Astrocyte (in vitro differentiated cells and primary cell): Measurements from ENCODE around the gene MYH13. TPM values are rescaled to one million over a fixed set of nuclear protein-coding genes. Genes with fewer than 3 reads are reported as not detected.

Experiments used
- DNase-seq: peaks from one replicate; pipeline ENCODE4 v3.0.0-alpha.2; 2010; ENCODE audit warnings: low read depth
- FAIRE-seq: peaks from 2 replicates; lab custom pipeline; 2011; peaks lifted over from hg19 to GRCh38; lab: Jason Lieb, UNC
- H2AFZ ChIP-seq: 2 replicates; pipeline ENCODE4 v1.6.0; 2012; ENCODE audit warnings: low read depth, low read length, inconsistent platforms
- H3K27ac ChIP-seq: 2 replicates; pipeline ENCODE4 v1.5.1; 2011; ENCODE audit warnings: low read depth, low read length, inconsistent platforms
- H3K27me3 ChIP-seq: 2 replicates; pipeline ENCODE4 v1.6.0; 2011; ENCODE audit warnings: low read length, inconsistent platforms; ENCODE audit not compliant: insufficient read depth
- H3K36me3 ChIP-seq: 2 replicates; pipeline ENCODE4 v1.5.1; 2011; ENCODE audit warnings: low read length, inconsistent platforms; ENCODE audit not compliant: insufficient read depth
- H3K4me1 ChIP-seq: 2 replicates; pipeline ENCODE4 v1.5.1; 2011; ENCODE audit warnings: low read length, inconsistent platforms; ENCODE audit not compliant: insufficient read depth
- H3K4me2 ChIP-seq: 2 replicates; pipeline ENCODE4 v1.6.0; 2012; ENCODE audit warnings: low read length, inconsistent platforms
- H3K4me3 ChIP-seq: 2 replicates; pipeline ENCODE4 v1.5.1; 2011; ENCODE audit warnings: low read depth, mild to moderate bottlenecking, low read length, inconsistent platforms; ENCODE audit not compliant: insufficient read depth
- H3K79me2 ChIP-seq: 2 replicates; pipeline ENCODE4 v1.6.0; 2012; ENCODE audit warnings: mild to moderate bottlenecking, low read length, inconsistent platforms; ENCODE audit not compliant: insufficient read depth
- H3K9ac ChIP-seq: 2 replicates; pipeline ENCODE4 v1.6.0; 2012; ENCODE audit warnings: mild to moderate bottlenecking, low read length, inconsistent platforms
- H3K9me3 ChIP-seq: 2 replicates; pipeline ENCODE4 v1.5.1; 2012; ENCODE audit warnings: low read depth, mild to moderate bottlenecking, low read length, inconsistent platforms; ENCODE audit not compliant: insufficient read depth
- H4K20me1 ChIP-seq: 2 replicates; pipeline ENCODE4 v1.6.0; 2012; ENCODE audit warnings: low read length, inconsistent platforms; ENCODE audit not compliant: insufficient read depth
- H3K27ac Mint-ChIP-seq: one replicate; pipeline ENCODE4 v1.8.0; 2021; ENCODE audit warnings: mild to moderate bottlenecking, mixed read lengths; ENCODE audit not compliant: unreplicated experiment
- H3K27me3 Mint-ChIP-seq: one replicate; pipeline ENCODE4 v1.8.0; 2021; ENCODE audit warnings: low read depth, mixed read lengths; ENCODE audit not compliant: unreplicated experiment
- H3K36me3 Mint-ChIP-seq: one replicate; pipeline ENCODE4 v1.8.0; 2021; ENCODE audit warnings: low read depth, mixed read lengths; ENCODE audit not compliant: unreplicated experiment
- H3K4me1 Mint-ChIP-seq: one replicate; pipeline ENCODE4 v1.8.0; 2021; ENCODE audit warnings: low read depth, mixed read lengths; ENCODE audit not compliant: unreplicated experiment
- H3K4me3 Mint-ChIP-seq: one replicate; pipeline ENCODE4 v1.8.0; 2021; ENCODE audit warnings: mild to moderate bottlenecking, moderate library complexity, mixed read lengths; ENCODE audit not compliant: unreplicated experiment
- H3K9me3 Mint-ChIP-seq: one replicate; pipeline ENCODE4 v1.8.0; 2021; ENCODE audit warnings: mild to moderate bottlenecking, mixed read lengths; ENCODE audit not compliant: unreplicated experiment
- CTCF ChIP-seq: IDR thresholded peaks from 2 replicates; pipeline ENCODE4 v1.5.1; 2011; ENCODE audit warnings: low read depth, mild to moderate bottlenecking, inconsistent platforms, low read length, moderate library complexity; ENCODE audit not compliant: insufficient read depth
- EZH2 ChIP-seq: IDR thresholded peaks from 2 replicates; pipeline ENCODE4 v1.6.1; 2012; ENCODE audit warnings: mild to moderate bottlenecking, low read length, inconsistent platforms; ENCODE audit not compliant: insufficient read depth
- total RNA-seq: library from RNA; stranded (reverse); gene quantifications from 2 replicates; pipeline ENCODE4 v1.2.1, GENCODE V29; 2021

MYH13 gene
- total RNA-seq, 1 donor from 2014 or later: not detected

GRCh38 chr17:10370016-10370608, 2.7 kb downstream of the MYH13 start:
- no peak for FAIRE-seq
- no peak for DNase-seq
- H2AFZ ChIP-seq: no peak overlapping the region

DNA sequence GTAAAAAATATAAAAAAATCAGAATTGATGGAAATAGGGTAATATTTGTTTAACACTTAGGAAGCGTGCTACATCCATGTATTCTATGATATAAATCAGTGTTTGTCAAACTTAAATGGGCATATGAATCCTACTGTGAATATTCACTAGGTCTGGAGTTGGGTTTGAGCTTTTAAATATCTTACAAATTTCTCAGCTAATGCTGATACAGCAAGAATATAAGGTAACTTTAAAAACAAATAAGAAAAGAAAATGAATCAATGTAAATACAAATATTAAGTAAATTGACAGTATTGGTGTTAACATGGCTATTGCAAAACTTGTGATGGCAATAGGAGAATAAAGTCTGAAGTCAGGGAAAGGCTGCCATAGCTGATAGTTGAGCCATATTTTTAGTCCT, 3.6 kb downstream of the MYH13 start:
- H3K9ac ChIP-seq: no peak overlapping the region
- H3K27me3 Mint-ChIP-seq: no peaks in the 10 kb centered on the region
- no peaks in the 10 kb centered on the region for H3K79me2 ChIP-seq
- FAIRE-seq (no peak), DNase-seq (no peak)
- no peaks in the 10 kb centered on the region for H3K9me3 Mint-ChIP-seq
- no peak overlapping the region for H3K4me3 Mint-ChIP-seq
- H3K27ac ChIP-seq: no peak overlapping the region
- H3K4me1 ChIP-seq: no peaks in the 10 kb centered on the region
- no peaks in the 10 kb centered on the region for H3K27me3 ChIP-seq
- H4K20me1 ChIP-seq: no peaks in the 10 kb centered on the region
- no peaks in the 10 kb centered on the region for H3K4me1 Mint-ChIP-seq
- no peaks in the 10 kb centered on the region for H3K9me3 ChIP-seq
- H3K36me3 ChIP-seq: no peaks in the 10 kb centered on the region
- H3K27ac Mint-ChIP-seq: no peak overlapping the region
- H2AFZ ChIP-seq: no peak overlapping the region
- H3K4me2 ChIP-seq: no peak overlapping the region
- H3K36me3 Mint-ChIP-seq: no peaks in the 10 kb centered on the region
- TF ChIP-seq CTCF (no peak), EZH2 (no peak)
- H3K4me3 ChIP-seq: no peak overlapping the region

More at GRCh38 chr17:10370016-10370608, 2.7 kb downstream of the MYH13 start:
- no peaks in the 10 kb centered on the region for H3K4me1 Mint-ChIP-seq
- Histone ChIP-seq H4K20me1 (no peaks in the 10 kb centered on the region), H3K79me2 (no peaks in the 10 kb centered on the region), H3K9me3 (no peaks in the 10 kb centered on the region), H3K4me2 (no peak overlapping the region), H3K27ac (no peak overlapping the region), H3K9ac (no peak overlapping the region), H3K4me3 (no peak overlapping the region), H3K27me3 (no peaks in the 10 kb centered on the region), H3K4me1 (no peaks in the 10 kb centered on the region), H3K36me3 (no peaks in the 10 kb centered on the region)
- H3K36me3 Mint-ChIP-seq: no peaks in the 10 kb centered on the region
- no peak for TF ChIP-seq EZH2
- no peak for TF ChIP-seq CTCF
- H3K27ac Mint-ChIP-seq: no peak overlapping the region
- H3K9me3 Mint-ChIP-seq: no peaks in the 10 kb centered on the region
- no peak overlapping the region for H3K4me3 Mint-ChIP-seq
- H3K27me3 Mint-ChIP-seq: no peaks in the 10 kb centered on the region

- TF ChIP-seq EZH2: no peak
- no peak for TF ChIP-seq CTCF
- no peak for FAIRE-seq
- H3K27me3 Mint-ChIP-seq: no peaks in the 10 kb centered on the region
These were observed 4.2 kb downstream of the MYH13 start for GRCh38 chr17:10368561-10368960.

More at GRCh38 chr17:10368561-10368960, 4.2 kb downstream of the MYH13 start:
- H3K4me3 Mint-ChIP-seq: no peak overlapping the region
- no peaks in the 10 kb centered on the region for H4K20me1 ChIP-seq
- H3K4me1 Mint-ChIP-seq: no peaks in the 10 kb centered on the region
- H3K79me2 ChIP-seq: no peaks in the 10 kb centered on the region
- H3K9ac ChIP-seq: no peak overlapping the region
- no peaks in the 10 kb centered on the region for H3K36me3 ChIP-seq
- H3K27ac ChIP-seq: no peak overlapping the region
- H3K27ac Mint-ChIP-seq: no peak overlapping the region
- no peaks in the 10 kb centered on the region for H3K27me3 ChIP-seq
- no peaks in the 10 kb centered on the region for H3K9me3 ChIP-seq
- no peak overlapping the region for H3K4me3 ChIP-seq
- no peaks in the 10 kb centered on the region for H3K9me3 Mint-ChIP-seq
- no peak overlapping the region for H2AFZ ChIP-seq
- DNase-seq: no peak
- no peaks in the 10 kb centered on the region for H3K36me3 Mint-ChIP-seq
- no peak overlapping the region for H3K4me2 ChIP-seq
- no peaks in the 10 kb centered on the region for H3K4me1 ChIP-seq
